K562 (cell line): ENCODE results near the gene KHSRP. TPM values are rescaled to one million over a fixed set of nuclear protein-coding genes. Genes with fewer than 3 reads are reported as not detected.

Experiments
- CHCHD3 ChIP-seq: fragments of 250-450 bp; sonication (Bioruptor Pico); IDR thresholded peaks from 2 replicates; pipeline ENCODE4 v2.1.2; 2022; ENCODE audit warnings: mild to moderate bottlenecking
- CXXC5 ChIP-seq: fragments of 250-450 bp; sonication (Bioruptor Pico); IDR thresholded peaks from 2 replicates; pipeline ENCODE4 v1.8.0; 2022; ENCODE audit warnings: inconsistent platforms, mild to moderate bottlenecking, moderate library complexity
- E2F6 ChIP-seq, 2 experiments: IDR thresholded peaks; 2 replicates each; pipeline ENCODE4 v1.6.1; 2011; ENCODE audit warnings: borderline replicate concordance in 1 of 2, control low read depth in 1 of 2, low read depth in 1 of 2, low read length in 1 of 2, mild to moderate bottlenecking in 1 of 2, mixed read lengths in 1 of 2, moderate library complexity in 1 of 2; ENCODE audit not compliant: insufficient read depth in 1 of 2, insufficient read length in 1 of 2, poor library complexity in 1 of 2, severe bottlenecking in 1 of 2; ENCODE audit errors: extremely low read depth in 1 of 2
- EP400 ChIP-seq: fragments of 450-650 bp; IDR thresholded peaks from 2 replicates; pipeline ENCODE4 v1.6.1; 2017; ENCODE audit warnings: antibody characterized with exemption, mild to moderate bottlenecking, moderate library complexity
- GATAD2A ChIP-seq: fragments of 450-650 bp; IDR thresholded peaks from 2 replicates; pipeline ENCODE4 v1.6.1; 2017
- GMEB1 ChIP-seq: fragments of 250-450 bp; sonication (Bioruptor Pico); IDR thresholded peaks from 2 replicates; pipeline ENCODE4 v1.4.0; 2020; ENCODE audit warnings: mild to moderate bottlenecking
- HEY1 ChIP-seq: fragments of 250-450 bp; sonication (Bioruptor Pico); IDR thresholded peaks from 2 replicates; pipeline ENCODE4 v1.5.0; 2020; ENCODE audit warnings: mild to moderate bottlenecking, moderate library complexity, borderline replicate concordance
- HINFP ChIP-seq: fragments of 450-650 bp; conservative IDR thresholded peaks from 2 replicates; pipeline ENCODE4 v1.6.1; 2016; ENCODE audit warnings: missing genetic modification characterization, low read depth, mild to moderate bottlenecking, control low read depth, missing compliant biosample characterization
- IFI16 ChIP-seq: fragments of 250-450 bp; sonication (Bioruptor Pico); IDR thresholded peaks from 2 replicates; pipeline ENCODE4 v2.1.2; 2022; ENCODE audit warnings: mild to moderate bottlenecking, inconsistent platforms
- LCOR ChIP-seq: sonication (generic); formaldehyde crosslinking; IDR thresholded peaks from 2 replicates; pipeline ENCODE4 v1.8.0; 2022; ENCODE audit warnings: mild to moderate bottlenecking, missing genetic modification reagents
- MTA2 ChIP-seq: fragments of 450-650 bp; IDR thresholded peaks from 2 replicates; pipeline ENCODE4 v1.6.1; 2016; ENCODE audit warnings: low read depth
- MXD1 ChIP-seq: fragments of 250-450 bp; sonication (Bioruptor Pico); IDR thresholded peaks from 2 replicates; pipeline ENCODE4 v1.8.0; 2021; ENCODE audit warnings: borderline replicate concordance, mild to moderate bottlenecking, moderate library complexity; ENCODE audit not compliant: poor library complexity, severe bottlenecking
- NFE2 ChIP-seq: IDR thresholded peaks from 2 replicates; pipeline ENCODE4 v1.6.1; 2014; ENCODE audit warnings: antibody characterized with exemption, low read depth
- RBM22 ChIP-seq: fragments of 200-400 bp; formaldehyde crosslinking; IDR thresholded peaks from 2 replicates; pipeline ENCODE4 v1.6.1; 2018; ENCODE audit warnings: low read length, low read depth; ENCODE audit not compliant: poor library complexity, severe bottlenecking
- RUNX1 ChIP-seq: sonication (generic); IDR thresholded peaks from 2 replicates; pipeline ENCODE4 v1.6.1; 2016; ENCODE audit warnings: antibody characterized with exemption, low read depth
- TARDBP ChIP-seq: fragments of 450-650 bp; IDR thresholded peaks from 2 replicates; pipeline ENCODE4 v1.6.1; 2016
- TEAD2 ChIP-seq: fragments of 450-650 bp; IDR thresholded peaks from 2 replicates; pipeline ENCODE4 v1.6.1; 2016; ENCODE audit warnings: missing genetic modification characterization, control low read depth, missing compliant biosample characterization
- ZBED1 ChIP-seq: IDR thresholded peaks from 2 replicates; pipeline ENCODE4 v1.6.1; 2014
- ZFP1 ChIP-seq: fragments of 450-650 bp; formaldehyde crosslinking; IDR thresholded peaks from 2 replicates; pipeline ENCODE4 v1.4.0; 2020; ENCODE audit warnings: mild to moderate bottlenecking, mixed read lengths
- ZKSCAN1 ChIP-seq: fragments of 150-350 bp; IDR thresholded peaks from 2 replicates; pipeline ENCODE4 v1.6.1; 2016; ENCODE audit warnings: low read depth, low read length
- ZNF444 ChIP-seq: fragments of 250-450 bp; sonication (Bioruptor Pico); IDR thresholded peaks from 2 replicates; pipeline ENCODE4 v1.4.0; 2020; ENCODE audit warnings: mild to moderate bottlenecking, moderate library complexity
- ZNF551 ChIP-seq: fragments of 250-450 bp; sonication (Bioruptor Pico); IDR thresholded peaks from 2 replicates; pipeline ENCODE4 v1.5.0; 2021; ENCODE audit warnings: mild to moderate bottlenecking, moderate library complexity
- ZNF655 ChIP-seq: fragments of 250-450 bp; sonication (Bioruptor Pico); IDR thresholded peaks from 2 replicates; pipeline ENCODE4 v1.5.0; 2021
- ZNF717 ChIP-seq: fragments of 250-450 bp; sonication (Bioruptor Pico); IDR thresholded peaks from 2 replicates; pipeline ENCODE4 v1.5.0; 2021
- polyA plus RNA-seq, 8 experiments: library from polyadenylated mRNA; depleted of rRNA in 4 of 8; stranded (reverse) in 5 of 8; unstranded in 3 of 8; fragments of >200 nt; fragmentation: Nextera tagmentation in 2 of 8; fragmentation: Illumina TruSeq in 1 of 8; extraction: Ambion mirVana in 2 of 8; extraction: Trizol in 1 of 8; gene quantifications; 2 replicates each; pipeline versions ENCODE4 v1.2.1 to v1.2.3, GENCODE V29; 2011 to 2014; ENCODE audit warnings: inconsistent platforms in 1 of 8, missing spikeins in 1 of 8
- total RNA-seq, 7 experiments: library from RNA; depleted of rRNA in 6 of 7; stranded (reverse); fragments of >200 nt in 6 of 7; fragmentation: Illumina TruSeq in 2 of 7; extraction: Trizol in 2 of 7; gene quantifications; 2 replicates each; pipeline versions ENCODE4 v1.2.1 to v1.2.3, GENCODE V29; 2011 to 2021; ENCODE audit warnings: low replicate concordance in 1 of 7

Gene KHSRP
- total and polyA plus RNA-seq, 9 of the 15 experiments (the other 6 are each of a cell fraction or from before 2014, with no cell fraction given), result 4.2 to 564 (median 139) TPM

GRCh38 chr19:6393074-6393982 lies 31.3 kb downstream of the KHSRP start, which contains the start of gene GTF2F1 (continued):
- TF ChIP-seq EP400 (peak; percentile 80), RBM22 (peak; percentile 44), ZFP1 (CRISPR knock-in tag) (no peak), ZNF444 (CRISPR knock-in tag) (no peak), CHCHD3 (no peak), TARDBP (no peak), CXXC5 (peak; percentile 86), ZBED1 (no peak; the same call in 1 of the 2 replicates), ZNF717 (no peak), HINFP (tag) (no peak), HEY1 (CRISPR knock-in tag) (no peak), IFI16 (CRISPR knock-in tag) (no peak), ZNF655 (CRISPR knock-in tag) (no peak), NFE2 (no peak), MTA2 (peak; percentile 57), E2F6 (IDR thresholded peaks at IDR 0.05; ENCODE audit: borderline replicate concordance in 1 of 2, extremely low read depth in 1 of 2, insufficient read depth in 1 of 2, insufficient read length in 1 of 2, low read depth in 1 of 2, low read length in 1 of 2, poor library complexity in 1 of 2, severe bottlenecking in 1 of 2) (peak in 1 of 2 experiments; percentile 33), ZNF551 (CRISPR knock-in tag) (no peak), TEAD2 (no peak), LCOR (CRISPR knock-in tag) (no peak; the same call in 1 of the 2 replicates), RUNX1 (no peak), MXD1 (no peak), GATAD2A (no peak), ZKSCAN1 (no peak; the same call in 1 of the 2 replicates), GMEB1 (CRISPR knock-in tag) (no peak)
